Body of pancreas (tissue), 4 donors: ENCODE measurements around the gene SLC35F3.

Experiments used
- CTCF ChIP-seq, 7 experiments: fragments of 450-650 bp in 4 of 7; fragments of 200-600 bp in 3 of 7; sonication (generic) in 3 of 7; IDR thresholded peaks; one replicate each; pipeline ENCODE4 v1.5.1; 2016 to 2019; ENCODE audit warnings: antibody characterized with exemption in 7 of 7
- POLR2A ChIP-seq, 3 donors: fragments of 450-650 bp; IDR thresholded peaks; one replicate each; pipeline ENCODE4 v1.6.1; 2016; ENCODE audit warnings: antibody characterized with exemption in 3 of 3, mild to moderate bottlenecking in 2 of 3

DNA sequence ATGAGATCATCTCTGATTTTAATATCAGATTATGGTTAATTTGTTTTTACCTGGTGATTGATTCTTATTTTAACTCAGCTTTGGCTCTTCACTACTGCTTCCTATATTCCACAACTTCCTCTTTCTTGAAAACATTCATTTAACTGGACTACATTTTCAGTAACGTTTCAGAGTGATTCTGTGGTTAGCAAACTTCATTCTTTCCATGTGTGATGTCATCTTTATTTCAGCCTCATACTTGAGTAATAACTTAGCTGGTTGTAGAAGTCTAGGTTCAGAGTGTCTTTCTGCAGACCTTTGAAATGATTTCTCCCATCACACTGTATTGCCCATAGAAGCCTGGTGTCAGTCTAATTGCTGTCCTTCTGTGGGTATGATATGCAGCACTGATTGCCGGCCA lies 36.0 kb upstream of the SLC35F3 start:
- TF ChIP-seq CTCF (IDR thresholded peaks at IDR 0.05) (no peak), POLR2A (IDR thresholded peaks at IDR 0.05) (no peak)
